OCI-LY7 (cell line): ENCODE results near the gene CDKAL1. TPM values are rescaled to one million over a fixed set of nuclear protein-coding genes. Genes with fewer than 3 reads are reported as not detected.

ENCODE experiments used
- BruUV-seq: library from RNA; stranded (reverse); fragments of 400-500 nt; replicated peaks from 2 replicates; lab custom pipeline; 2021; lab: Mats Ljungman, UMichigan
- CTCF ChIA-PET: fragments of 300-600 bp; sonication (Branson Sonifier 250); formaldehyde crosslinking; loops from one replicate; lab custom pipeline; 2022; ENCODE audit warnings: antibody characterized with exemption; ENCODE audit not compliant: unreplicated experiment; lab: Charles Lee
- POLR2A ChIA-PET: fragments of 300-600 bp; sonication (Branson Sonifier 250); formaldehyde crosslinking; loops from one replicate; lab custom pipeline; 2022; ENCODE audit warnings: antibody characterized with exemption; lab: Charles Lee
- DNase-seq: peaks from one replicate; pipeline ENCODE4 v3.0.0-alpha.2; 2015; ENCODE audit warnings: low spot score
- H2AFZ ChIP-seq: fragments of 200-600 bp; sonication (generic), shearing (Covaris generic); 2 replicates; pipeline ENCODE4 v1.6.1; 2014; ENCODE audit warnings: mild to moderate bottlenecking, antibody characterized with exemption, low read length, moderate library complexity
- H3K27ac ChIP-seq: fragments of 200-600 bp; sonication (generic); 2 replicates; pipeline ENCODE4 v1.5.1; 2014; ENCODE audit warnings: mixed run types, low read depth, mild to moderate bottlenecking, moderate library complexity, low read length, inconsistent platforms; ENCODE audit not compliant: poor library complexity, severe bottlenecking
- H3K36me3 ChIP-seq: fragments of 200-600 bp; sonication (generic); 2 replicates; pipeline ENCODE4 v1.6.1; 2014; ENCODE audit warnings: mild to moderate bottlenecking, antibody characterized with exemption, low read length, moderate library complexity, mixed read lengths; ENCODE audit not compliant: insufficient read depth
- H3K4me1 ChIP-seq: fragments of 200-600 bp; sonication (generic); 2 replicates; pipeline ENCODE4 v1.5.1; 2014; ENCODE audit warnings: mild to moderate bottlenecking, low read length; ENCODE audit not compliant: insufficient read depth, poor library complexity, severe bottlenecking
- H3K4me2 ChIP-seq: fragments of 200-600 bp; sonication (generic); 2 replicates; pipeline ENCODE4 v1.6.1; 2014; ENCODE audit warnings: mild to moderate bottlenecking, low read length
- H3K4me3 ChIP-seq: fragments of 200-600 bp; sonication (generic); 2 replicates; pipeline ENCODE4 v1.5.1; 2014; ENCODE audit warnings: mild to moderate bottlenecking, low read depth, low read length; ENCODE audit not compliant: poor library complexity, severe bottlenecking
- H3K79me2 ChIP-seq: fragments of 200-600 bp; sonication (generic); 2 replicates; pipeline ENCODE4 v1.6.1; 2016; ENCODE audit warnings: low read depth, mild to moderate bottlenecking, low read length, moderate library complexity, mixed read lengths; ENCODE audit not compliant: insufficient read depth
- H3K9me2 ChIP-seq: fragments of 200-600 bp; sonication (generic); 2 replicates; pipeline ENCODE4 v1.6.1; 2016; ENCODE audit warnings: mild to moderate bottlenecking, low read length, mixed read lengths; ENCODE audit not compliant: insufficient read depth
- H3K9me3 ChIP-seq: fragments of 200-600 bp; sonication (generic); 2 replicates; pipeline ENCODE4 v1.6.1; 2014; ENCODE audit warnings: mild to moderate bottlenecking, mixed run types, low read length, mixed read lengths
- H4K20me1 ChIP-seq: fragments of 200-600 bp; sonication (generic); 2 replicates; pipeline ENCODE4 v1.6.1; 2014; ENCODE audit warnings: mild to moderate bottlenecking, antibody characterized with exemption, low read length, moderate library complexity, mixed read lengths; ENCODE audit not compliant: insufficient read depth
- CTCF ChIP-seq: fragments of 200-600 bp; sonication (generic); conservative IDR thresholded peaks from 2 replicates; pipeline ENCODE4 v1.5.1; 2014; ENCODE audit warnings: mild to moderate bottlenecking, antibody characterized with exemption, low read length, moderate library complexity, mixed read lengths
- EZH2phosphoT487 ChIP-seq: fragments of 200-600 bp; sonication (generic); IDR thresholded peaks from 2 replicates; pipeline ENCODE4 v1.6.1; 2018; ENCODE audit warnings: low read depth, borderline replicate concordance, mild to moderate bottlenecking, mixed run types, antibody characterized with exemption, low read length, moderate library complexity, mixed read lengths
- intact Hi-C: fragments of 100-400 bp; cut with micrococcal nuclease; formaldehyde crosslinking; loops from one replicate; pipeline ENCODE4 v1.10.0; 2022; ENCODE audit not compliant: unreplicated experiment
- total RNA-seq, 2 experiments: library from RNA; depleted of rRNA in 1 of 2; stranded (reverse); fragments of >200 nt in 1 of 2; shearing (Covaris generic) in 1 of 2; gene quantifications; 2 replicates each; pipeline ENCODE4 v1.2.3, GENCODE V29; 2014 to 2022

The CDKAL1 gene
- total RNA-seq, 2 experiments from 2014 or later = 19.9 to 21.1 TPM

GRCh38 chr6:20955751-20956150 lies 421.5 kb downstream of the CDKAL1 start:
- intact Hi-C loops = no loop called here
- Histone ChIP-seq H3K4me2 (no peak overlapping the region), H3K4me1 (no peaks in the 10 kb centered on the region), H4K20me1 (no peaks in the 10 kb centered on the region), H3K36me3 (no peaks in the 10 kb centered on the region), H3K9me3 (no peaks in the 10 kb centered on the region), H3K9me2 (no peaks in the 10 kb centered on the region), H2AFZ (no peak overlapping the region), H3K27ac (no peak overlapping the region), H3K4me3 (no peak overlapping the region), H3K79me2 (no peaks in the 10 kb centered on the region)
- CTCF ChIA-PET = no interaction called here
- BruUV-seq = no TSS peak
- POLR2A ChIA-PET = no interaction called here
- no peak for DNase-seq
- TF ChIP-seq CTCF (no peak), EZH2phosphoT487 (no peak)

- no peaks in the 10 kb centered on the region for H3K79me2 ChIP-seq
- CTCF ChIA-PET = no interaction called here
Measured at GRCh38 chr6:20960067-20960466, 425.8 kb downstream of the CDKAL1 start.

More at GRCh38 chr6:20960067-20960466, 425.8 kb downstream of the CDKAL1 start:
- POLR2A ChIA-PET = interaction anchor here (0.5 to 1.0 kb wide), 3 partner anchors 9 to 308 kb away, joined by 3 to 4 read pairs (median 3); no protein-coding TSS in a partner anchor
- no peak for TF ChIP-seq EZH2phosphoT487
- TF ChIP-seq CTCF = no peak
- no peaks in the 10 kb centered on the region for H3K4me1 ChIP-seq
- no TSS peak for BruUV-seq
- H3K4me3 ChIP-seq = no peak overlapping the region
- no peaks in the 10 kb centered on the region for H3K9me3 ChIP-seq
- no peaks in the 10 kb centered on the region for H3K36me3 ChIP-seq
- intact Hi-C loops = no loop called here
- no peak for DNase-seq
- no peak overlapping the region for H3K27ac ChIP-seq
- H4K20me1 ChIP-seq = no peaks in the 10 kb centered on the region
- H3K4me2 ChIP-seq = no peak overlapping the region
- H2AFZ ChIP-seq = no peak overlapping the region
- H3K9me2 ChIP-seq = no peaks in the 10 kb centered on the region
